Measurements from ENCODE around the gene CAMK1G. TPM values are rescaled to one million over a fixed set of nuclear protein-coding genes. Genes with fewer than 3 reads are reported as not detected.

Gene CAMK1G
- total RNA-seq, 1 experiment from 2014 or later, result 7.3 TPM

- DNase-seq (ENCODE audit: low read depth), result peak; percentile 72
These were observed 17.5 kb upstream of the CAMK1G start for GRCh38 chr1:209565759-209566678.

GRCh38 chr1:209567698-209568175 lies 15.8 kb upstream of the CAMK1G start:
- DNase-seq (ENCODE audit: low read depth), result peak; percentile 71

- DNase-seq (ENCODE audit: low read depth), result peak; percentile 70
These were observed 13.9 kb upstream of the CAMK1G start for GRCh38 chr1:209569455-209570207.

- DNase-seq (ENCODE audit: low read depth), result no peak
These were observed 12.8 kb upstream of the CAMK1G start for GRCh38 chr1:209570743-209571142.

- DNase-seq (ENCODE audit: low read depth), result peak; percentile 73
These were observed 6.9 kb upstream of the CAMK1G start for GRCh38 chr1:209576392-209577197.

GRCh38 chr1:209577346-209577745 lies 6.2 kb upstream of the CAMK1G start:
- peak; percentile 85 for DNase-seq (ENCODE audit: low read depth)

GRCh38 chr1:209580577-209580976 lies 2.9 kb upstream of the CAMK1G start:
- DNase-seq (ENCODE audit: low read depth), result no peak

- DNase-seq (ENCODE audit: low read depth), result no peak
These were observed 738 bp downstream of the CAMK1G start for GRCh38 chr1:209584231-209584672.

- no peak for DNase-seq (ENCODE audit: low read depth)
These were observed 1.7 kb downstream of the CAMK1G start for GRCh38 chr1:209585197-209585596.

- peak; percentile 65 for DNase-seq (ENCODE audit: low read depth)
These were observed 2.2 kb downstream of the CAMK1G start for GRCh38 chr1:209585672-209586071.

GRCh38 chr1:209586221-209586740 lies 2.8 kb downstream of the CAMK1G start:
- DNase-seq (ENCODE audit: low read depth), result peak; percentile 25

- peak; percentile 96 for DNase-seq (ENCODE audit: low read depth)
These were observed 4.3 kb downstream of the CAMK1G start for GRCh38 chr1:209587789-209588188.

- peak; percentile 27 for DNase-seq (ENCODE audit: low read depth)
These were observed 5.9 kb downstream of the CAMK1G start for GRCh38 chr1:209589440-209589839.

GRCh38 chr1:209589863-209590262 lies 6.3 kb downstream of the CAMK1G start:
- DNase-seq (ENCODE audit: low read depth), result no peak

GRCh38 chr1:209590405-209590804 lies 6.9 kb downstream of the CAMK1G start:
- DNase-seq (ENCODE audit: low read depth), result no peak

GRCh38 chr1:209593747-209594146 lies 10.2 kb downstream of the CAMK1G start:
- DNase-seq (ENCODE audit: low read depth), result no peak

GRCh38 chr1:209594440-209594839 lies 10.9 kb downstream of the CAMK1G start:
- DNase-seq (ENCODE audit: low read depth), result no peak

- no peak for DNase-seq (ENCODE audit: low read depth)
These were observed 11.5 kb downstream of the CAMK1G start for GRCh38 chr1:209595028-209595427.

- DNase-seq (ENCODE audit: low read depth), result no peak
These were observed 12.2 kb downstream of the CAMK1G start for GRCh38 chr1:209595599-209596285.

GRCh38 chr1:209597499-209597898 lies 14.0 kb downstream of the CAMK1G start:
- DNase-seq (ENCODE audit: low read depth), result no peak

GRCh38 chr1:209598227-209598626 lies 14.7 kb downstream of the CAMK1G start:
- no peak for DNase-seq (ENCODE audit: low read depth)

All from RPMI7951 (cell line).